ENCODE data around the gene FOXJ1.

Gene FOXJ1

GRCh38 chr17:76139801-76140660, 1.0 kb downstream of the FOXJ1 start:
- DNase-seq: no peak

DNA sequence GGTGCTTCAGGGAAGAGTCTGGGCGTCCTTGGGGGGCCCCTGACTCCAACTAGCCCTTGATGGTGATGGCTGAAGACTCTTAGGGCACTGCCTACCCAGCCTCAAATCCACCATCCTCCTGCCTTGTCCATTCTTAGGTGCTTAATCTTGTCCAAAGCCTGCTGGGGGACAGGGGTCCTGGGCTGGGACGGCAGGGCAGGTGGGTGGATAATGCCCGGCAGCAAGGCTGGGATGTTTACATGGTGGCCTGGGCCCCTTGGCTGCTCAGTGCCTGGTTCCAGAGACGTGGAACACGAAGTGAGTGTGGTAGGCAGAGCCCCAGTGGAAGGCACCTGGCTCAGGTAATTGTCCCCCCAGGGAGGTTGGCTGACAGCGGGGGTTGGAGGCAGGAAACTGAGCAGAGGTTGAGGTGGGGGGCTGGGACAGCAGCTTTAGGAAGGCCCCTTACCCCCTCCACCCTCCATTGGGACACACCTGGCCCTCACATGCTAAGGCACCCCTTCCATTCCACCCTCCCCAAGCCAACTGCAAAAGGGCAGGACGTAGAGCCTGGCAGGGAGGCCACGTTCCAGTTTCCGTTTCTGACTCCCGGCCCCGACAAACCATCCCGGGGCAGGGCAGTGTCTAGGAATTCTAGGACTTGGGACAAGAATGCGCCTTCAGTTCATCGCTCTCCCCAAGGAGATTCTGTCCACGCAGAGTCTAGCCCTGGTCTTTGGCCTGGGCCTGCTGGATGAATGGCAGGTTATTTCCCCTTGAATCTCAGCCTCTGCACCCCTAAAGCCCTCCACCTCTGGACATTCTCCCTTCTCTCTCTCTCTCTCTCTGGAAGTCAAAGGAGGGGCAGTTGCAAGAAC, 1.9 kb downstream of the FOXJ1 start:
- DNase-seq: no peak

GRCh38 chr17:76138234-76138895, 2.7 kb downstream of the FOXJ1 start:
- DNase-seq: no peak

- no peak for DNase-seq
Observed at GRCh38 chr17:76137351-76138233, 3.5 kb downstream of the FOXJ1 start.

DNA sequence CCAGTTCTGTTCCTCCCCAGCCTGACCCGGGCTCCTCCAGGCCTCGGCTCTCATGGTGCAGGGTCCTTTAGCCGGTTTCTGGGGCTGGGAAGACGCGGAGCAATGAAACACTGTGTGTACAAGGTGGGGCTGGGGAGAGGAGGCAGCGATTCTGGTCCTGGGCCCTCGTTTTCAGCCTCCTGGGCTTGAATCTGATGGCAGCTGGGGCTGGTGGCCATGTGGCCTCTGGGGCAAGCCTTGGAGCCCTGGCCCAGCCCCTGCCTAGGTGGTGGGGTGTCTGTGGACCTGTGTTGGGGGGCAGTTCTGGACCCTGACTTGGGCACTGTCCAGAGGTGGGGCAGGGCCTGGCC, 4.1 kb downstream of the FOXJ1 start:
- no peak for DNase-seq

DNA sequence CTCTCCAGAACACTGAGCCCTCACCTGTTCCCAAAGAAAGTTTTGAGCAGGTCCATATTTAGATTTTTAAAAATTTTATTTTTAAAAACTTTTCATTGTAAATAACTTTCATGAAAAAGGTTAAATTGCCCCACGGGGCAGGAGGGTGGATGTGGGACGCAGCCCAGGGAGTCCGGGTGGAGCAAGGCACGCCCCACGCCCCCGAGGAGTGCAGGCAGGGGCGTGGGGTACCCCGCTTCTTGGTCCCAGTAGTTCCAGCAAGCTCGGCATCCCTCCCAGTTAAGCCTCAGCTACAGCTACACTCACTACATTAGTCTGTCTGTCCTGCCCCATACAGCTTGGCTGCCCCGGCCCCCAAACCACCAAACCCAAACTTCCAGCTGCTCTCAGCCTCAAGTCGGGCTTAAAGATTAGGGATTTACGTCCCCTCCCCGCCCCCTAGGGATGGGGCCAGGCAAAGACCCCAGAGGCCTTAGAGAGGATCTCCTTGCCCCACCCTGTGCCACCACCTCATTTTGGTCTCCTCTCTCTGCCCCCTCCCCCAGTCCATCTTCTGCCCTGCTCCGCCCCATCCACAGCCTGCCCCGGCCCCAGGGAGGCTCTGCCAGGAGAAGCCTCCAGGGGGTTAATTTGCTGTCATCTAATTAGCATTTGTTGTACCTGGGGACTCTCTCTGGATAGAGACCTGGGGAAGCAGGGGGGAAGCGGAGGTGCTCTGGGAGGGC, 4.6 kb downstream of the FOXJ1 start:
- DNase-seq: no peak

DNA sequence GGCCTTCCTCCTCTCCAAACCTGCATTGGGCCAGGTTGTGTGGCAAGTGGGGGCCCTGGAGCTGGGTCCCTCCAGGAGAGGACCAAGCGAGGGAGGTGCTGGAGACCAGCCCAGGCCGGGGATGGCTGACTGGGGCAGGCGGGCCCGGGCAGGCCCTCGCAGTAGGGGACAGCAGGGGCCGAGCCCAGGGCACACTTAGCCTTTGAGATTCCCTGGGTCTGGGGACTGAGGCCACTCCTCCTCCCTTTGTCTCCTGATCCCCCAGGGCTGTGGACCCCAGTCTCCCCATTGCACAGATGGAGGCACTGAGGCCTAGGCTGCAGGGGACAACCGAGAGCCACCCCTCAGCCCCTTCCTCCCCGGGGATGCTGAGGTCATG, 5.2 kb downstream of the FOXJ1 start:
- no peak for DNase-seq

DNA sequence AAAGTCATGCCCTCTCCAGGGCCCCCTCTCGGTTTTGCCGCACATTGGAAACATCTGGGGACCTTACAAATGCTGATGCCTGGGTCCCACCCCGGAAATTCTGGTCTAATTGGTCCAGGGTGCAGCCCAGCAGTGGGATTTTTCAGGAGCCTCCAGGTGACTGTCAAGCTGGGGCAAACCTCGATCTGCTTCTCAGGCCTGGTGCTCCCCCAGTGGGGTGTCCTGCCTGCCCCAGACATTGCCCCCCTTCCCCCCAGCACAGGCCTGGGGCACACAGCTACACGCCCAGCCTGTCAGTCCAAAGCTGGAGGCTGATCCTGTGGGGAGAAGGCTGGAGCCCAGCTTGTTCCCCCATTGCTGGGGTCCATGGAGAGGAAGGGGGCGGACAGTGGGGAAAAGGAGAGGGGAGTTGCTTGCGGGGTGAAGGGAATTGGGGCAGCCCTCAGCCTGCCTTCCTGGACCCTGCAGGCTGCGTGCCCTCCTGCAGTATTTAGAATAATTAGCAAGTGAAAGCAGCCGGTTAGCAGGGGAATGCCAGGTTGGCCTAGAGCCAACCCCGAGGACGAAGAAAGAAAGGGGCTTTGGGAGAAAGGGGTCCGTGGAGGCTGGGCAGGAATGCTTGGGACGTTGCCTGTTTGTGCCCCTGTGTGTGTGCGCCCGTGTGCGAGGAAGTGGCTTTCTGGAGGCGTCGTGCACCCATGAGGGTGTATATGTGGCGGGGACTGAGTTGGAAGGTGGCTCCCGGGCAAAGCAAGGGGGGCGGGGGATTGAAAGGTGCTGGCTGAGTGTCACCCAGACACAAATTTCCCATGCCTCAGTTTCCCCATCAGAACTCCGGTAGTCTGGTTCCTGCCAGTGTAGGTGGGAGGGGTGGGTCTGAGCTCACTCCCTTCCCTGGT, 5.9 kb downstream of the FOXJ1 start:
- DNase-seq: no peak

DNA sequence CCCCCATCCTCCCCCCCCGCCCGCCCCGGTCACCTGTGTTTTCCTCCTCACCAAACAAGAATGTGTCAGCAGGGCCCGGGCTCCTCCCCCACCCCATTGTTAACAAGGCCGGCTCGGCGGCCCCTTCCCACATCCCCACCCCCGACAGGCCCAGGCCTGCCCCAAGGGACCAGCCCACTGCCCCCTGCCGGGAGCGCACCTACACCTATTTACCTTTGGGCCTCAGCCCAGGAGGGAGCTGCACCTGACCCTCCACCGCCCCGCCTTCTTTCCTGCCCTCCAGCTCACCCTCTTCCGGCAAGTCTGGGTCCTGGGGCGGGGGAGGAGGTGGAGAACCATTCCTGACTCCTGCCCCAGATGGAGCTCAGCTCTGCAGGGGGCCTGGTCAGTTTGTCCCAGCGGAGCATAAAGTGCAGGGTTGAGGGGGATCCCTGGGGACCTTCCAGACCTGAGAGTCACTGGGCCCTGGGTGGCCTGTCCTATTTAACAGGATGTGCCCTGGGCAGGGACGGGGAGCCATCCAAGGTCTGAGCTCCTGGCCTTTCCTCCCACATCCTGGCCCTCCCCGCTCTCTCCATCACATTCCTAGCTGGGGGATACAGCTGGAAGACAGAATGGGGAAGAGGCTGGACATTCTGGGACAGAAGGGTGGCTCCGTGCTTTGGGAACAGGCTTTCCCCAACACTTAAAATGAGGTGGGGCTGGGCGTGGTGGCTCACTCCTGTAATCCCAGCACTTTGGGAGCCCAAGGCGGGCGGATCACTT, 8.3 kb downstream of the FOXJ1 start:
- DNase-seq: no peak

GRCh38 chr17:76131692-76132573, 9.1 kb downstream of the FOXJ1 start:
- DNase-seq: no peak

- DNase-seq: no peak
Observed at GRCh38 chr17:76131051-76131691, 9.9 kb downstream of the FOXJ1 start.

GRCh38 chr17:76130473-76130872, 10.6 kb downstream of the FOXJ1 start:
- no peak for DNase-seq

GRCh38 chr17:76125922-76126321, 15.1 kb downstream of the FOXJ1 start:
- no peak for DNase-seq

DNA sequence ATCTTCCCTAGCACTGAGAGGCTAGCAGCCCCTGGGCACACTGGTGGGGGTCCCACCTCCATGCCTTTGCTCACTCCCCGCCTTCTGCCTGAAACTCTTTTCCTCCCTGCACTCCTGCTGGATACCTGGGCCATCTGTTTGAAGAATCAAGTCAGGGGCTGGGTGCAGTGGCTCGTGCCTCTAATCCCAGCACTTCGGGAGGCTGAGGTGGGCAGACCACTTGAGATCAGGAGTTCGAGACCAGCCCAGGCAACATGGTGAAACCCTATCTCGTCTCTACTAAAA, 15.7 kb downstream of the FOXJ1 start:
- DNase-seq: no peak

- DNase-seq: peak; percentile 14 to 63
Observed at GRCh38 chr17:76124582-76125390, 16.3 kb downstream of the FOXJ1 start.

GRCh38 chr17:76123749-76124581, 17.1 kb downstream of the FOXJ1 start:
- no peak for DNase-seq

DNA sequence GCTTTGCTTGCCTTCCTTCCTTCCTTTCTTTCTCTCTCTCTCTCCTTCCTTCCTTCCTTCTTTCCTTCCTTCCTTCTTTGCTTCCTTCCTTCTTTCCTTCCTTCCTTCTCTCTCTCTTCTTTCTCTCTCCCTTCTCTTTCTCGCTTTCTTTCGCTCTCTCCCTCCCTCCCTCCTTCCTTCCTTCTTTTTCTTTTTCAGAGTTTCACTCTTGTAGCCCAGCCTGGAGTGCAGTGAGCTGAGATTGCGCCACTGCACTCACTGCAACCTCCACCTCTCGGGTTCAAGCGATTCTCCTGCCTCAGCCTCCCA, 17.9 kb downstream of the FOXJ1 start:
- DNase-seq: no peak
